Measurements from ENCODE around the gene HJURP. TPM values are rescaled to one million over a fixed set of nuclear protein-coding genes. Genes with fewer than 3 reads are reported as not detected.

HJURP gene
- polyA plus RNA-seq, 1 of the 3 experiments (the other 2 are of a cell fraction): 13.2 TPM

DNA sequence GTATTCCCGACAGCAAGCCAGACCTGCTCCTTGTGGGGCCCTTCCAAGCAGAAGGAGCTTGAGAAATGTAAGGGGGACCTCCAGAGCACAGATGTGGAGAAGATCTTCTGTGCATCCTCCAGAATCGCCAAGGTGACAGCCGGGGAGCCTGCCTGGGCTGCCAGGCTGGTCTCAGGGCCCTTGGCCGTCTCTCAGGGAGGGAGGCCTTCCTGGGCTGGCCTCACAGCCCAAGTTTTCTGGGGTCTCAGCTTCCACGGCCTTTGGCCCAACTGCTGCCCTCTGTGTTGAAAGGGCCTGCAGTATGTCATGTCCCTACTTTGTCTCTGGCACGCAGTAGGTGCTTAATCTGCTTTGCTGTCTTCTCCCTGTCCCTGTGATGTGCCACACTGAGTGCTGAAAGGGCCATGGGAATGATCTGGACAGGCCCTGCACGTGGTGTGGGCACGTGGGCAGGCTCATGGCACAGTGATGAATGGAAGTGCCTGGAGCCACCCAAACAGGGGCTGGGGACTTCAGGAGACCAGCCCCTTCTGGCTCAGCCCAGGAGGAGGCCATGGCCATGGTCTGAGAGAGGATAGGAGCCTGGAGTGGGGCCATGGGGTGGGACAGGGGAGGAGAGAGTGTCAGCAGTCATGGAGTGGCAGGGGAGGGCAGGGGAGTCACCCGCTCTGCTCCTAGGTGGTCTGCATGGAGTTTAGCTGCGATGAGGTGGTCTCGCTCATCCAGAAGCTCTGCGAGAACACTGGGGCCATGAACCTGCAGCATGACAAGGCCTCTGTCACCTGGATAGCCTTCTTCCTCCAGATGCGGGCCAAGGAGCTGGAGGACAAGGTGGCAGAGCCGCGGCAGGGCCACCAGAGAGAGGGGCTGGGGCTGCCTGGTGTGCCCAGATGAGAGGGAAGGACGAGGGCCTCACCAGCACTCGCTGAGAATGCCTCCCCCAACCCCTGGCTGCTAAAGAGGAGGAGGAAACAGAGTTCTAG is 35.4 kb downstream of the HJURP start:
- no peaks in the 10 kb centered on the region for H3K9me3 ChIP-seq

DNA sequence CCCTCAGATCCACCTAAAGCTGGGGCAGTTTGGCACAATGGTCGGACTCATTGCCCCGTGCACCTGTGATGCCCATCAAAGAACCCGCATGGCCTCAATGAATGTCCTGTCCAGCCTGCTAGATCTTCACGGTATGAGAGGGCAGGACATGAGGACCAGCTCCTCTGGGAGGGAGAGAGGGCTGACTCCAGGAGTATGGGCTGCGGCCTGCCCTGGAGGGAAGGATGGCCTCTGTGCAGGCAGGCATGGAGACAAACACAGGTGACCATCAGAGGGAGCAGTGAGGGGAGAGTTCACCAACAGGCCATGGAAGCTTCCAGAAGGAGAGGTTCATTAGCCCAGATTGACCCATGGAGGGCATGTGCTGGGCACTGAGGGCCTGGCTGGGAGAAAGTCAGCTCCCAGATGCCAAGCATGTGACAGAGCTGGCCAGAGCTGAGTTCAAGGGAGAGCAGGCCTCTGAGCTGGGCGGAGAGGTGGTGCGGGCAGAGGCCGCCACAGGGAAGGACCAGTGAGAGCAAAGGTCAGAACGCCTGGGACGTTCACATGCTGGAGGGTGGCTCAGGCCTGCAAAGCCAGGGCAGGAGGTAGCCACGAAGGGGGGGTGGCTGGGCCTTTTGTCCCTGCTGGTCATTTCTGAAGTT is 36.2 kb downstream of the HJURP start:
- Histone ChIP-seq H3K4me1 (ENCODE audit: control insufficient read depth in 1 of 2, insufficient read depth in 2 of 2, low read depth in 1 of 2, low read length in 1 of 2) (peaks cover 0 to 3% of the 10 kb centered on the region in 2 experiments; a peak in 1 of 4 replicates), H3K9me3 (no peaks in the 10 kb centered on the region), H3K9me2 (no peaks in the 10 kb centered on the region), H3F3A (replicated peaks; ENCODE audit: insufficient read depth) (no peaks in the 10 kb centered on the region), H3K4me2 (no peak overlapping the region), H3K27ac (ENCODE audit: low read depth in 2 of 2, low read length in 1 of 2) (no peak overlapping the region), H3K4me3 (ENCODE audit: low read depth in 2 of 2, low read length in 1 of 2) (no peak overlapping the region), H4K20me1 (ENCODE audit: insufficient read depth) (no peaks in the 10 kb centered on the region), H3K27me3 (ENCODE audit: insufficient read depth) (no peaks in the 10 kb centered on the region), H3K9ac (no peak overlapping the region), H2AFZ (ENCODE audit: low read depth) (no peak overlapping the region), H3K36me3 (replicated peaks in 1 of 2; ENCODE audit: control insufficient read depth in 1 of 2, insufficient read depth in 2 of 2, low read length in 1 of 2) (no peaks in the 10 kb centered on the region), H3K79me2 (ENCODE audit: insufficient read depth) (no peaks in the 10 kb centered on the region)
- no peak for DNase-seq
- ChIA-PET CTCF (interaction anchor here (1.5 kb wide), 1 partner anchor 15 kb away, joined by 5 read pairs; no protein-coding TSS in a partner anchor), POLR2A (no interaction called here)
- WGBS (ENCODE audit: low lambda C conversion rate): 85% methylated on average over 10 of the region's 11 CpGs
- TF ChIP-seq RAD21 (IDR thresholded peaks at IDR 0.05; ENCODE audit: low read length): no peak
- no peak for TF ChIP-seq TCF12 (IDR thresholded peaks at IDR 0.05)
- no peak for TF ChIP-seq SIN3A (IDR thresholded peaks at IDR 0.05; ENCODE audit: borderline replicate concordance, low read depth, low read length)
- TF ChIP-seq, protein P1, sequence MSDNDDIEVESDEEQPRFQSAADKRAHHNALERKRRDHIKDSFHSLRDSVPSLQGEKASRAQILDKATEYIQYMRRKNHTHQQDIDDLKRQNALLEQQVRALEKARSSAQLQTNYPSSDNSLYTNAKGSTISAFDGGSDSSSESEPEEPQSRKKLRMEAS (IDR thresholded peaks at IDR 0.05; ENCODE audit: low read depth): no peak
- TF ChIP-seq, protein P2, sequence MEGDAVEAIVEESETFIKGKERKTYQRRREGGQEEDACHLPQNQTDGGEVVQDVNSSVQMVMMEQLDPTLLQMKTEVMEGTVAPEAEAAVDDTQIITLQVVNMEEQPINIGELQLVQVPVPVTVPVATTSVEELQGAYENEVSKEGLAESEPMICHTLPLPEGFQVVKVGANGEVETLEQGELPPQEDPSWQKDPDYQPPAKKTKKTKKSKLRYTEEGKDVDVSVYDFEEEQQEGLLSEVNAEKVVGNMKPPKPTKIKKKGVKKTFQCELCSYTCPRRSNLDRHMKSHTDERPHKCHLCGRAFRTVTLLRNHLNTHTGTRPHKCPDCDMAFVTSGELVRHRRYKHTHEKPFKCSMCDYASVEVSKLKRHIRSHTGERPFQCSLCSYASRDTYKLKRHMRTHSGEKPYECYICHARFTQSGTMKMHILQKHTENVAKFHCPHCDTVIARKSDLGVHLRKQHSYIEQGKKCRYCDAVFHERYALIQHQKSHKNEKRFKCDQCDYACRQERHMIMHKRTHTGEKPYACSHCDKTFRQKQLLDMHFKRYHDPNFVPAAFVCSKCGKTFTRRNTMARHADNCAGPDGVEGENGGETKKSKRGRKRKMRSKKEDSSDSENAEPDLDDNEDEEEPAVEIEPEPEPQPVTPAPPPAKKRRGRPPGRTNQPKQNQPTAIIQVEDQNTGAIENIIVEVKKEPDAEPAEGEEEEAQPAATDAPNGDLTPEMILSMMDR (IDR thresholded peaks at IDR 0.05): no peak
- TF ChIP-seq, protein P3, sequence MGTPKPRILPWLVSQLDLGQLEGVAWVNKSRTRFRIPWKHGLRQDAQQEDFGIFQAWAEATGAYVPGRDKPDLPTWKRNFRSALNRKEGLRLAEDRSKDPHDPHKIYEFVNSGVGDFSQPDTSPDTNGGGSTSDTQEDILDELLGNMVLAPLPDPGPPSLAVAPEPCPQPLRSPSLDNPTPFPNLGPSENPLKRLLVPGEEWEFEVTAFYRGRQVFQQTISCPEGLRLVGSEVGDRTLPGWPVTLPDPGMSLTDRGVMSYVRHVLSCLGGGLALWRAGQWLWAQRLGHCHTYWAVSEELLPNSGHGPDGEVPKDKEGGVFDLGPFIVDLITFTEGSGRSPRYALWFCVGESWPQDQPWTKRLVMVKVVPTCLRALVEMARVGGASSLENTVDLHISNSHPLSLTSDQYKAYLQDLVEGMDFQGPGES (IDR thresholded peaks at IDR 0.05; ENCODE audit: low read depth, low read length): no peak

More for the DNA sequence above, 35.4 kb downstream of the HJURP start:
- H3K4me3 ChIP-seq (ENCODE audit: low read depth in 2 of 2, low read length in 1 of 2): no peak overlapping the region
- H3K9ac ChIP-seq: no peak overlapping the region
- ChIA-PET POLR2A (no interaction called here), CTCF (interaction anchor here (1.5 kb wide), 1 partner anchor 14 kb away, joined by 5 read pairs; no protein-coding TSS in a partner anchor)
- no peaks in the 10 kb centered on the region for H4K20me1 ChIP-seq (ENCODE audit: insufficient read depth)
- no peak overlapping the region for H3K27ac ChIP-seq (ENCODE audit: low read depth in 2 of 2, low read length in 1 of 2)
- H3K4me2 ChIP-seq: no peak overlapping the region
- TF ChIP-seq, protein P1 (IDR thresholded peaks at IDR 0.05; ENCODE audit: low read depth): no peak
- TF ChIP-seq EP300 (IDR thresholded peaks at IDR 0.05; ENCODE audit: borderline replicate concordance in 1 of 2, low read depth in 1 of 2, low read length in 1 of 2): no peak
- no peak for TF ChIP-seq RXRA (IDR thresholded peaks at IDR 0.05; ENCODE audit: borderline replicate concordance, low read depth)
- no peak for TF ChIP-seq JUND (IDR thresholded peaks at IDR 0.05)
- no peak for TF ChIP-seq ELF1 (IDR thresholded peaks at IDR 0.05)
- TF ChIP-seq GATA2 (CRISPR knock-in tag; IDR thresholded peaks at IDR 0.05): no peak
- TF ChIP-seq MEF2A (IDR thresholded peaks at IDR 0.05; ENCODE audit: borderline replicate concordance, low read depth): no peak
- no peak for TF ChIP-seq MXI1 (IDR thresholded peaks at IDR 0.05; ENCODE audit: low read depth, low read length)
- TF ChIP-seq, protein P2 (IDR thresholded peaks at IDR 0.05): no peak
- TF ChIP-seq, protein P3 (IDR thresholded peaks at IDR 0.05; ENCODE audit: low read depth, low read length): no peak
- H3K27me3 ChIP-seq (ENCODE audit: insufficient read depth): no peaks in the 10 kb centered on the region
- H3K79me2 ChIP-seq (ENCODE audit: insufficient read depth): no peaks in the 10 kb centered on the region
- H3K36me3 ChIP-seq (replicated peaks in 1 of 2; ENCODE audit: control insufficient read depth in 1 of 2, insufficient read depth in 2 of 2, low read length in 1 of 2): no peaks in the 10 kb centered on the region
- H3K4me1 ChIP-seq (ENCODE audit: control insufficient read depth in 1 of 2, insufficient read depth in 2 of 2, low read depth in 1 of 2, low read length in 1 of 2): peaks cover 0 to 3% of the 10 kb centered on the region in 2 experiments; a peak in 1 of 4 replicates
- no peak overlapping the region for H2AFZ ChIP-seq (ENCODE audit: low read depth)
- no peaks in the 10 kb centered on the region for H3F3A ChIP-seq (replicated peaks; ENCODE audit: insufficient read depth)
- H3K9me2 ChIP-seq: no peaks in the 10 kb centered on the region
- no peak for DNase-seq
- 63% methylated on average over 13 of the region's 17 CpGs for WGBS (ENCODE audit: low lambda C conversion rate)

Data from SK-N-SH (cell line).